ENCODE data around the gene HOXA11.

- TF ChIP-seq CTCF (IDR thresholded peaks at IDR 0.05): peak; percentile 34; the same call in 1 of the 2 replicates
- no peak for TF ChIP-seq RXRA (IDR thresholded peaks at IDR 0.05; ENCODE audit: borderline replicate concordance, low read depth)
- TF ChIP-seq RAD21 (IDR thresholded peaks at IDR 0.05; ENCODE audit: low read length): no peak
- no peak for TF ChIP-seq EZH2phosphoT487 (IDR thresholded peaks at IDR 0.05; ENCODE audit: borderline replicate concordance, low read depth)
Observed at GRCh38 chr7:27164367-27165088, 20.5 kb downstream of the HOXA11 start.
